Liver (tissue), 9 donors: ENCODE results near the gene WDFY3. TPM values are rescaled to one million over a fixed set of nuclear protein-coding genes. Genes with fewer than 3 reads are reported as not detected.

Source experiments
- DNase-seq: peaks from one replicate; pipeline ENCODE4 v3.0.0-alpha.2; 2017; ENCODE audit warnings: low spot score
- H3K27ac ChIP-seq, 2 donors: one replicate each; pipeline ENCODE4 v1.7.0; 2013; ENCODE audit warnings: inconsistent platforms in 2 of 2, low read length in 2 of 2, control low read depth in 1 of 2, low read depth in 1 of 2, mild to moderate bottlenecking in 1 of 2
- H3K27me3 ChIP-seq, 4 donors: one replicate each; pipeline versions ENCODE4 v1.6.1 to v1.7.0; 2013; ENCODE audit warnings: low read length in 3 of 4, inconsistent platforms in 1 of 4, mild to moderate bottlenecking in 1 of 4, moderate library complexity in 1 of 4; ENCODE audit not compliant: control insufficient read depth in 4 of 4, insufficient read depth in 4 of 4
- H3K36me3 ChIP-seq, 4 donors: one replicate each; pipeline versions ENCODE4 v1.6.1 to v1.7.0; 2013; ENCODE audit warnings: low read length in 3 of 4, mild to moderate bottlenecking in 3 of 4, low read depth in 1 of 4, moderate library complexity in 1 of 4; ENCODE audit not compliant: control insufficient read depth in 4 of 4, insufficient read depth in 3 of 4
- H3K4me1 ChIP-seq, 4 donors: one replicate each; pipeline versions ENCODE4 v1.6.1 to v1.7.0; 2013; ENCODE audit warnings: low read length in 3 of 4, mild to moderate bottlenecking in 3 of 4, moderate library complexity in 1 of 4; ENCODE audit not compliant: control insufficient read depth in 4 of 4, insufficient read depth in 4 of 4
- H3K4me3 ChIP-seq, 3 donors: one replicate each; pipeline versions ENCODE4 v1.6.1 to v1.7.0; 2013; ENCODE audit warnings: low read length in 3 of 3, control low read depth in 1 of 3, low read depth in 1 of 3, mild to moderate bottlenecking in 1 of 3
- H3K9ac ChIP-seq, 2 donors: one replicate each; pipeline ENCODE4 v1.7.0; 2013; ENCODE audit warnings: low read length in 2 of 2, mild to moderate bottlenecking in 2 of 2, moderate library complexity in 2 of 2, control low read depth in 1 of 2, low read depth in 1 of 2
- H3K9me3 ChIP-seq, 4 donors: one replicate each; pipeline versions ENCODE4 v1.6.1 to v1.7.0; 2013; ENCODE audit warnings: low read length in 3 of 4; ENCODE audit not compliant: control insufficient read depth in 4 of 4
- EGR1 ChIP-seq, 2 donors: IDR thresholded peaks; 2 replicates each; pipeline ENCODE4 v1.6.1; 2016 to 2018; ENCODE audit warnings: antibody characterized with exemption in 2 of 2, low read depth in 2 of 2
- FOXA1 ChIP-seq: IDR thresholded peaks from 2 replicates; pipeline ENCODE4 v1.6.1; 2016; ENCODE audit warnings: antibody characterized with exemption
- FOXA2 ChIP-seq: IDR thresholded peaks from 2 replicates; pipeline ENCODE4 v1.6.1; 2016; ENCODE audit warnings: antibody characterized with exemption
- GABPA ChIP-seq, 2 donors: IDR thresholded peaks in 1 of 2; conservative IDR thresholded peaks in 1 of 2; 2 replicates each; pipeline ENCODE4 v1.6.1; 2016; ENCODE audit warnings: antibody characterized with exemption in 2 of 2, mild to moderate bottlenecking in 1 of 2, moderate library complexity in 1 of 2
- HNF4A ChIP-seq, 2 donors: conservative IDR thresholded peaks; 2 replicates each; pipeline ENCODE4 v1.6.1; 2016; ENCODE audit warnings: antibody characterized with exemption in 2 of 2, mild to moderate bottlenecking in 2 of 2
- JUND ChIP-seq, 2 donors: IDR thresholded peaks; 2 replicates each; pipeline ENCODE4 v1.6.1; 2016; ENCODE audit warnings: antibody characterized with exemption in 2 of 2
- MAX ChIP-seq: IDR thresholded peaks from 2 replicates; pipeline ENCODE4 v1.6.1; 2016; ENCODE audit warnings: antibody characterized with exemption
- NR2F2 ChIP-seq: IDR thresholded peaks from 2 replicates; pipeline ENCODE4 v1.6.1; 2016; ENCODE audit warnings: antibody characterized with exemption
- RAD21 ChIP-seq, 2 donors: IDR thresholded peaks; 2 replicates each; pipeline ENCODE4 v1.6.1; 2016; ENCODE audit warnings: antibody characterized with exemption in 2 of 2, mild to moderate bottlenecking in 2 of 2
- RXRA ChIP-seq, 2 donors: IDR thresholded peaks; 2 replicates each; pipeline ENCODE4 v1.6.1; 2017 to 2018; ENCODE audit warnings: antibody characterized with exemption in 2 of 2, mild to moderate bottlenecking in 1 of 2
- SP1 ChIP-seq: IDR thresholded peaks from 2 replicates; pipeline ENCODE4 v1.6.1; 2018; ENCODE audit warnings: antibody characterized with exemption, mild to moderate bottlenecking
- TAF1 ChIP-seq: conservative IDR thresholded peaks from 2 replicates; pipeline ENCODE4 v1.6.1; 2016; ENCODE audit warnings: antibody characterized with exemption, mild to moderate bottlenecking
- WGBS: extraction: QIAGEN DNeasy Blood & Tissue Kit; methylation state at CpG from one replicate; pipeline ENCODE4 v1.1.7; 2013; 5-methylcytosine and 5-hydroxymethylcytosine counted together
- polyA plus RNA-seq, 2 donors: library from polyadenylated mRNA; stranded (reverse) in 1 of 2; unstranded in 1 of 2; fragments of 200-250 nt in 1 of 2; fragments of >200 nt in 1 of 2; fragmentation: Nextera tagmentation in 1 of 2; extraction: Ambion mirVana in 1 of 2; gene quantifications; one replicate each; pipeline versions ENCODE4 v1.2.1 to v1.2.3, GENCODE V29; 2013 to 2015
- total RNA-seq, 2 donors: library from RNA; depleted of rRNA; stranded (reverse); fragments of >200 nt; gene quantifications; one replicate each; pipeline ENCODE4 v1.2.3, GENCODE V29; 2014
- TF ChIP-seq, protein P1 (sequence below): fragments of 150-350 bp; IDR thresholded peaks from 2 replicates; pipeline ENCODE4 v1.5.1; 2017; ENCODE audit warnings: improper control_type of control experiment, low read depth, low read length; ENCODE audit not compliant: missing input control
- TF ChIP-seq, protein P2 (sequence below): IDR thresholded peaks from 2 replicates; pipeline ENCODE4 v1.6.1; 2016; ENCODE audit warnings: antibody characterized with exemption, mild to moderate bottlenecking
- TF ChIP-seq, protein P3 (sequence below): IDR thresholded peaks from 2 replicates; pipeline ENCODE4 v1.6.1; 2016; ENCODE audit warnings: antibody characterized with exemption
- TF ChIP-seq, protein P4 (sequence below): IDR thresholded peaks from 2 replicates; pipeline ENCODE4 v1.6.1; 2016; ENCODE audit warnings: antibody characterized with exemption
- donor health status: healthy.
- donor health status: healthy.
- donor health status: healthy.
- donor health status: healthy.
- donor health status: healthy.

WDFY3 gene
- total and polyA plus RNA-seq, 4 donors = 3.2 to 50.5 (median 19.2) TPM

- Histone ChIP-seq H3K36me3 (peaks cover 0 to 14% (median 3%) of the 10 kb centered on the region in 4 donors), H3K4me3 (no peak overlapping the region), H3K9ac (no peak overlapping the region), H3K27me3 (no peaks in the 10 kb centered on the region), H3K9me3 (no peaks in the 10 kb centered on the region), H3K4me1 (no peaks in the 10 kb centered on the region), H3K27ac (no peak overlapping the region)
- TF ChIP-seq EGR1 (IDR thresholded peaks at IDR 0.05; ENCODE audit: low read depth in 2 of 2) = no peak
- no peak for TF ChIP-seq JUND (IDR thresholded peaks at IDR 0.05)
- no peak for DNase-seq
- WGBS = 94% methylated on average over 2 of the region's 2 CpGs
Measured at GRCh38 chr4:84726356-84726755, 240.1 kb downstream of the WDFY3 start.

DNA sequence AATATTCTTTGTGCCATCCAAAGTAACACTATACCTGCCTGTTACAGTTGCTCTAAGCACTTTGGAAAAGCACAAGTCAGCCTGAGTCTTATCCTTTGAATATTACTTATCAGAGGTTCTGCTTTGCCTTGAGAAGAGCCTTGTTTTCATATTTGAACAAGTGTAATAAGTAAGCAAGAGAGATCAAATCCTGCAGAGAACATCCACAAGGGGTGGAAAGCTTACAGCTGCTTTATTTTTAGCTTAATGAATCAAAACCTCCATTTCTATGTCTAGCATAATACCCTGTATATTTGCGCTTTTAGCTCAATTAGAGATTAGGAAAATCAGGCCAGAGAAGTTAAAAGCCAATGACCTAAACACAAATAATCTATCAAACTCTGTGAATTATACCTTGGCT, 243.8 kb downstream of the WDFY3 start:
- Histone ChIP-seq H3K4me1 (no peaks in the 10 kb centered on the region), H3K9me3 (no peaks in the 10 kb centered on the region), H3K27me3 (no peaks in the 10 kb centered on the region), H3K4me3 (no peak overlapping the region), H3K27ac (no peak overlapping the region), H3K36me3 (peaks cover 3 to 27% (median 16%) of the 10 kb centered on the region in 4 donors), H3K9ac (no peak overlapping the region)
- TF ChIP-seq GABPA (IDR thresholded peaks at IDR 0.05 in 1 of 2, conservative IDR thresholded peaks at IDR 0.05 in 1 of 2) = no peak
- no peak for TF ChIP-seq RAD21 (IDR thresholded peaks at IDR 0.05)
- TF ChIP-seq, protein P1, sequence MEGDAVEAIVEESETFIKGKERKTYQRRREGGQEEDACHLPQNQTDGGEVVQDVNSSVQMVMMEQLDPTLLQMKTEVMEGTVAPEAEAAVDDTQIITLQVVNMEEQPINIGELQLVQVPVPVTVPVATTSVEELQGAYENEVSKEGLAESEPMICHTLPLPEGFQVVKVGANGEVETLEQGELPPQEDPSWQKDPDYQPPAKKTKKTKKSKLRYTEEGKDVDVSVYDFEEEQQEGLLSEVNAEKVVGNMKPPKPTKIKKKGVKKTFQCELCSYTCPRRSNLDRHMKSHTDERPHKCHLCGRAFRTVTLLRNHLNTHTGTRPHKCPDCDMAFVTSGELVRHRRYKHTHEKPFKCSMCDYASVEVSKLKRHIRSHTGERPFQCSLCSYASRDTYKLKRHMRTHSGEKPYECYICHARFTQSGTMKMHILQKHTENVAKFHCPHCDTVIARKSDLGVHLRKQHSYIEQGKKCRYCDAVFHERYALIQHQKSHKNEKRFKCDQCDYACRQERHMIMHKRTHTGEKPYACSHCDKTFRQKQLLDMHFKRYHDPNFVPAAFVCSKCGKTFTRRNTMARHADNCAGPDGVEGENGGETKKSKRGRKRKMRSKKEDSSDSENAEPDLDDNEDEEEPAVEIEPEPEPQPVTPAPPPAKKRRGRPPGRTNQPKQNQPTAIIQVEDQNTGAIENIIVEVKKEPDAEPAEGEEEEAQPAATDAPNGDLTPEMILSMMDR = no peak
- no peak for TF ChIP-seq SP1
- no peak for TF ChIP-seq FOXA1
- TF ChIP-seq, protein P2, sequence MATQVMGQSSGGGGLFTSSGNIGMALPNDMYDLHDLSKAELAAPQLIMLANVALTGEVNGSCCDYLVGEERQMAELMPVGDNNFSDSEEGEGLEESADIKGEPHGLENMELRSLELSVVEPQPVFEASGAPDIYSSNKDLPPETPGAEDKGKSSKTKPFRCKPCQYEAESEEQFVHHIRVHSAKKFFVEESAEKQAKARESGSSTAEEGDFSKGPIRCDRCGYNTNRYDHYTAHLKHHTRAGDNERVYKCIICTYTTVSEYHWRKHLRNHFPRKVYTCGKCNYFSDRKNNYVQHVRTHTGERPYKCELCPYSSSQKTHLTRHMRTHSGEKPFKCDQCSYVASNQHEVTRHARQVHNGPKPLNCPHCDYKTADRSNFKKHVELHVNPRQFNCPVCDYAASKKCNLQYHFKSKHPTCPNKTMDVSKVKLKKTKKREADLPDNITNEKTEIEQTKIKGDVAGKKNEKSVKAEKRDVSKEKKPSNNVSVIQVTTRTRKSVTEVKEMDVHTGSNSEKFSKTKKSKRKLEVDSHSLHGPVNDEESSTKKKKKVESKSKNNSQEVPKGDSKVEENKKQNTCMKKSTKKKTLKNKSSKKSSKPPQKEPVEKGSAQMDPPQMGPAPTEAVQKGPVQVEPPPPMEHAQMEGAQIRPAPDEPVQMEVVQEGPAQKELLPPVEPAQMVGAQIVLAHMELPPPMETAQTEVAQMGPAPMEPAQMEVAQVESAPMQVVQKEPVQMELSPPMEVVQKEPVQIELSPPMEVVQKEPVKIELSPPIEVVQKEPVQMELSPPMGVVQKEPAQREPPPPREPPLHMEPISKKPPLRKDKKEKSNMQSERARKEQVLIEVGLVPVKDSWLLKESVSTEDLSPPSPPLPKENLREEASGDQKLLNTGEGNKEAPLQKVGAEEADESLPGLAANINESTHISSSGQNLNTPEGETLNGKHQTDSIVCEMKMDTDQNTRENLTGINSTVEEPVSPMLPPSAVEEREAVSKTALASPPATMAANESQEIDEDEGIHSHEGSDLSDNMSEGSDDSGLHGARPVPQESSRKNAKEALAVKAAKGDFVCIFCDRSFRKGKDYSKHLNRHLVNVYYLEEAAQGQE = no peak
- WGBS = 85% methylated on average over 1 of the region's 1 CpG
- DNase-seq = no peak

- Histone ChIP-seq H3K9me3 (no peaks in the 10 kb centered on the region), H3K4me1 (no peaks in the 10 kb centered on the region), H3K4me3 (no peak overlapping the region), H3K9ac (no peak overlapping the region), H3K27ac (no peak overlapping the region), H3K27me3 (no peaks in the 10 kb centered on the region), H3K36me3 (peaks cover 3 to 29% (median 19%) of the 10 kb centered on the region in 4 donors)
- DNase-seq = no peak
- TF ChIP-seq HNF4A (conservative IDR thresholded peaks at IDR 0.05) (no peak), NR2F2 (no peak), RXRA (IDR thresholded peaks at IDR 0.05) (no peak), TAF1 (no peak), FOXA1 (no peak), MAX (no peak), EGR1 (IDR thresholded peaks at IDR 0.05; ENCODE audit: low read depth in 2 of 2) (no peak), FOXA2 (no peak)
- TF ChIP-seq, protein P2 = no peak
- TF ChIP-seq, protein P3, sequence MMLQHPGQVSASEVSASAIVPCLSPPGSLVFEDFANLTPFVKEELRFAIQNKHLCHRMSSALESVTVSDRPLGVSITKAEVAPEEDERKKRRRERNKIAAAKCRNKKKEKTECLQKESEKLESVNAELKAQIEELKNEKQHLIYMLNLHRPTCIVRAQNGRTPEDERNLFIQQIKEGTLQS = no peak
- TF ChIP-seq, protein P4, sequence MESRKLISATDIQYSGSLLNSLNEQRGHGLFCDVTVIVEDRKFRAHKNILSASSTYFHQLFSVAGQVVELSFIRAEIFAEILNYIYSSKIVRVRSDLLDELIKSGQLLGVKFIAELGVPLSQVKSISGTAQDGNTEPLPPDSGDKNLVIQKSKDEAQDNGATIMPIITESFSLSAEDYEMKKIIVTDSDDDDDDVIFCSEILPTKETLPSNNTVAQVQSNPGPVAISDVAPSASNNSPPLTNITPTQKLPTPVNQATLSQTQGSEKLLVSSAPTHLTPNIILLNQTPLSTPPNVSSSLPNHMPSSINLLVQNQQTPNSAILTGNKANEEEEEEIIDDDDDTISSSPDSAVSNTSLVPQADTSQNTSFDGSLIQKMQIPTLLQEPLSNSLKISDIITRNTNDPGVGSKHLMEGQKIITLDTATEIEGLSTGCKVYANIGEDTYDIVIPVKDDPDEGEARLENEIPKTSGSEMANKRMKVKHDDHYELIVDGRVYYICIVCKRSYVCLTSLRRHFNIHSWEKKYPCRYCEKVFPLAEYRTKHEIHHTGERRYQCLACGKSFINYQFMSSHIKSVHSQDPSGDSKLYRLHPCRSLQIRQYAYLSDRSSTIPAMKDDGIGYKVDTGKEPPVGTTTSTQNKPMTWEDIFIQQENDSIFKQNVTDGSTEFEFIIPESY = no peak
Measured at GRCh38 chr4:84719115-84719514, 247.4 kb downstream of the WDFY3 start.
